Measurements from ENCODE around the gene BBIP1.
"Not testable (repeated sequence)": the region's sequence is repeated elsewhere in the genome, so short reads cannot be mapped to it uniquely, and the experiment has no call there.

The BBIP1 gene

GRCh38 chr10:110919971-110920881 is 1.2 kb upstream of the BBIP1 start:
- no peak for DNase-seq

GRCh38 chr10:110919349-110919931 is 460 bp upstream of the BBIP1 start, which contains the start of gene SHOC2:
SHOC2 (plus strand) TSS chr10:110919604; CDS start chr10:110964359, 44,755 bp downstream.
- DNase-seq, result peak in 1 of 2 donors; percentile 99

GRCh38 chr10:110918269-110918642 is 724 bp downstream of the BBIP1 start:
- peak in 1 of 2 donors; percentile 81 for DNase-seq

GRCh38 chr10:110916554-110917346 is 2.2 kb downstream of the BBIP1 start:
- DNase-seq, result no peak

- not testable (repeated sequence) for DNase-seq
Measured at GRCh38 chr10:110915600-110915999, 3.4 kb downstream of the BBIP1 start.

- no peak for DNase-seq
Measured at GRCh38 chr10:110915035-110915434, 3.9 kb downstream of the BBIP1 start.

- no peak for DNase-seq
Measured at GRCh38 chr10:110914431-110914830, 4.5 kb downstream of the BBIP1 start.

GRCh38 chr10:110912374-110912773 is 6.6 kb downstream of the BBIP1 start:
- DNase-seq, result no peak

GRCh38 chr10:110910138-110910537 is 8.8 kb downstream of the BBIP1 start:
- DNase-seq, result no peak

GRCh38 chr10:110903280-110904278 is 15.4 kb downstream of the BBIP1 start:
- no peak for DNase-seq

- no peak for DNase-seq
Measured at GRCh38 chr10:110901954-110902819, 16.8 kb downstream of the BBIP1 start.

GRCh38 chr10:110900983-110901382 is 18.0 kb downstream of the BBIP1 start:
- DNase-seq, result no peak

- no peak for DNase-seq
Measured at GRCh38 chr10:110898391-110898790, 20.6 kb downstream of the BBIP1 start.

- DNase-seq, result no peak
Measured at GRCh38 chr10:110897184-110897583, 21.8 kb downstream of the BBIP1 start.

- peak in 1 of 2 donors; percentile 76 for DNase-seq
Measured at GRCh38 chr10:110893559-110894179, 25.3 kb downstream of the BBIP1 start.

GRCh38 chr10:110892602-110893288 is 26.2 kb downstream of the BBIP1 start:
- DNase-seq, result no peak

GRCh38 chr10:110887560-110887959 is 31.4 kb downstream of the BBIP1 start:
- no peak for DNase-seq

- DNase-seq, result no peak
Measured at GRCh38 chr10:110885932-110886674, 32.9 kb downstream of the BBIP1 start.

GRCh38 chr10:110883924-110884323 is 35.1 kb downstream of the BBIP1 start:
- no peak for DNase-seq
